ENCODE data around the gene MEI1.
"Not testable (repeated sequence)": the region's sequence is repeated elsewhere in the genome, so short reads cannot be mapped to it uniquely, and the experiment has no call there.

Gene MEI1

GRCh38 chr22:41683616-41684015 is 15.7 kb upstream of the MEI1 start:
- no peak for DNase-seq

GRCh38 chr22:41684194-41684593 is 15.1 kb upstream of the MEI1 start:
- DNase-seq = no peak

GRCh38 chr22:41686890-41687289 is 12.4 kb upstream of the MEI1 start:
- DNase-seq = not testable (repeated sequence)

- DNase-seq = peak; percentile 44
Measured at GRCh38 chr22:41687901-41688364, 11.4 kb upstream of the MEI1 start.

- peak; percentile 94 for DNase-seq
Measured at GRCh38 chr22:41688365-41689211, 10.7 kb upstream of the MEI1 start, which contains the start of gene SNU13. TSS of gene SNU13 (minus strand) at chr22:41688867. CDS start at chr22:41688796, 71 bp downstream.

GRCh38 chr22:41690476-41690875 is 8.8 kb upstream of the MEI1 start:
- DNase-seq = no peak

- no peak for DNase-seq
Measured at GRCh38 chr22:41695211-41695610, 4.1 kb upstream of the MEI1 start.

- DNase-seq = no peak
Measured at GRCh38 chr22:41696703-41697102, 2.6 kb upstream of the MEI1 start.

- DNase-seq = peak; percentile 99
Measured at GRCh38 chr22:41697126-41697775, 2.1 kb upstream of the MEI1 start.

- DNase-seq = no peak
Measured at GRCh38 chr22:41700108-41700364, 733 bp downstream of the MEI1 start.

- no peak for DNase-seq
Measured at GRCh38 chr22:41702763-41703162, 3.5 kb downstream of the MEI1 start.

GRCh38 chr22:41709341-41709740 is 10.0 kb downstream of the MEI1 start:
- no peak for DNase-seq

- no peak for DNase-seq
Measured at GRCh38 chr22:41713004-41713403, 13.7 kb downstream of the MEI1 start.

GRCh38 chr22:41722496-41722895 is 23.2 kb downstream of the MEI1 start:
- DNase-seq = no peak

GRCh38 chr22:41725510-41726110 is 26.3 kb downstream of the MEI1 start:
- no peak for DNase-seq

- DNase-seq = no peak
Measured at GRCh38 chr22:41731609-41732008, 32.3 kb downstream of the MEI1 start.

GRCh38 chr22:41732096-41732772 is 32.9 kb downstream of the MEI1 start:
- no peak for DNase-seq

- not testable (repeated sequence) for DNase-seq
Measured at GRCh38 chr22:41733241-41733640, 33.9 kb downstream of the MEI1 start.

- DNase-seq = no peak
Measured at GRCh38 chr22:41739576-41739975, 40.3 kb downstream of the MEI1 start.

- DNase-seq = no peak
Measured at GRCh38 chr22:41742918-41743317, 43.6 kb downstream of the MEI1 start.

- no peak for DNase-seq
Measured at GRCh38 chr22:41745968-41746367, 46.7 kb downstream of the MEI1 start.

- peak; percentile 64 for DNase-seq
Measured at GRCh38 chr22:41746567-41747400, 47.5 kb downstream of the MEI1 start.
